Keratinocyte (primary cell): Measurements from ENCODE around the gene HS1BP3. TPM values are rescaled to one million over a fixed set of nuclear protein-coding genes. Genes with fewer than 3 reads are reported as not detected.

Experiments
- DNase-seq: peaks from one replicate; pipeline ENCODE4 v3.0.0-alpha.2; 2011; ENCODE audit warnings: low read depth, missing footprints, low spot score
- FAIRE-seq: peaks from 2 replicates; lab custom pipeline; 2011; peaks lifted over from hg19 to GRCh38; lab: Jason Lieb, UNC
- H2AFZ ChIP-seq: 2 replicates; pipeline ENCODE4 v1.6.0; 2012; ENCODE audit warnings: low read length, control low read depth, inconsistent platforms; ENCODE audit not compliant: control insufficient read depth
- H3K27ac ChIP-seq: 2 replicates; pipeline ENCODE4 v1.5.1; 2011; ENCODE audit warnings: low read length; ENCODE audit not compliant: control insufficient read depth, insufficient read depth
- H3K27me3 ChIP-seq: 3 replicates; pipeline ENCODE4 v1.6.0; 2011; ENCODE audit warnings: low read length; ENCODE audit not compliant: control insufficient read depth, insufficient read depth; ENCODE audit errors: extremely low read depth
- H3K36me3 ChIP-seq, 2 experiments: 2 replicates in 1 of 2; 3 replicates in 1 of 2; pipeline ENCODE4 v1.5.1; 2011; ENCODE audit warnings: low read length in 2 of 2, mild to moderate bottlenecking in 1 of 2; ENCODE audit not compliant: control insufficient read depth in 2 of 2, insufficient read depth in 2 of 2; ENCODE audit errors: extremely low read depth in 1 of 2
- H3K4me1 ChIP-seq: 3 replicates; pipeline ENCODE4 v1.5.1; 2011; ENCODE audit warnings: low read length; ENCODE audit not compliant: control insufficient read depth, insufficient read depth; ENCODE audit errors: extremely low read depth
- H3K4me2 ChIP-seq: 3 replicates; pipeline ENCODE4 v1.6.0; 2011; ENCODE audit warnings: low read depth, low read length; ENCODE audit not compliant: control insufficient read depth, insufficient read depth; ENCODE audit errors: extremely low read depth
- H3K4me3 ChIP-seq, 3 experiments: fragments of 200-600 bp in 1 of 3; sonication (generic) in 1 of 3; 2 replicates in 2 of 3; 3 replicates in 1 of 3; pipeline ENCODE4 v1.5.1; 2011 to 2016; ENCODE audit warnings: low read length in 3 of 3, mild to moderate bottlenecking in 3 of 3, control low read depth in 2 of 3, inconsistent platforms in 1 of 3, low read depth in 1 of 3, mixed read lengths in 1 of 3, mixed run types in 1 of 3, moderate library complexity in 1 of 3; ENCODE audit not compliant: control insufficient read depth in 2 of 3, insufficient read depth in 2 of 3; ENCODE audit errors: extremely low read depth in 1 of 3
- H3K79me2 ChIP-seq: 2 replicates; pipeline ENCODE4 v1.6.0; 2012; ENCODE audit warnings: low read length; ENCODE audit not compliant: control insufficient read depth, insufficient read depth
- H3K9ac ChIP-seq: 3 replicates; pipeline ENCODE4 v1.6.0; 2011; ENCODE audit warnings: low read length; ENCODE audit not compliant: control insufficient read depth, insufficient read depth; ENCODE audit errors: extremely low read depth
- H3K9me1 ChIP-seq: 3 replicates; pipeline ENCODE4 v1.6.0; 2011; ENCODE audit warnings: low read length; ENCODE audit not compliant: control insufficient read depth, insufficient read depth; ENCODE audit errors: extremely low read depth
- H3K9me3 ChIP-seq: 2 replicates; pipeline ENCODE4 v1.5.1; 2012; ENCODE audit warnings: low read depth, low read length; ENCODE audit not compliant: control insufficient read depth
- H4K20me1 ChIP-seq: 3 replicates; pipeline ENCODE4 v1.6.0; 2011; ENCODE audit warnings: low read length; ENCODE audit not compliant: control insufficient read depth, insufficient read depth; ENCODE audit errors: extremely low read depth
- EZH2 ChIP-seq: IDR thresholded peaks from one replicate; pipeline ENCODE4 v1.6.1; 2012; ENCODE audit warnings: inconsistent platforms, mild to moderate bottlenecking, low read length, moderate library complexity
- dilution Hi-C: fragments of 300-500 bp; cut with MboI; formaldehyde crosslinking; loops from one replicate; pipeline ENCODE4 v1.7.0; 2020; ENCODE audit warnings: low sequenced_read_pairs; ENCODE audit not compliant: extremely low pct_ligation_motif_present
- polyA plus RNA-seq, 5 experiments: library from polyadenylated mRNA; depleted of rRNA in 3 of 5; stranded (reverse) in 3 of 5; stranded (forward) in 1 of 5; unstranded in 1 of 5; fragments of >200 nt; gene quantifications; 1 replicate in 1 of 5; 2 replicates in 3 of 5; 3 replicates in 1 of 5; pipeline versions ENCODE4 v1.2.1 to v1.2.3, GENCODE V29; 2011 to 2012; ENCODE audit warnings: missing spikeins in 2 of 5, low read depth in 1 of 5, low replicate concordance in 1 of 5
- TF ChIP-seq, protein P1 (sequence below), 3 experiments: IDR thresholded peaks in 1 of 3; conservative IDR thresholded peaks in 1 of 3; optimal IDR thresholded peaks in 1 of 3; 2 replicates in 2 of 3; 3 replicates in 1 of 3; pipeline versions ENCODE3 to v1.5.1; 2011; ENCODE audit warnings: low read length in 3 of 3, mild to moderate bottlenecking in 3 of 3, moderate library complexity in 2 of 3, control low read depth in 1 of 3, inconsistent platforms in 1 of 3; ENCODE audit not compliant: insufficient read depth in 2 of 3; ENCODE audit errors: extremely low read depth in 1 of 3

The HS1BP3 gene
- polyA plus RNA-seq, 1 donor (not counting 4 experiments of a cell fraction or from before 2014, with no cell fraction given) = 18.5 TPM

GRCh38 chr2:20569464-20570223, 81.3 kb downstream of the HS1BP3 start:
- FAIRE-seq = no peak
- H3K4me2 ChIP-seq = peak overlapping the region; percentile 53
- dilution Hi-C loops = no loop called here
- peaks cover 27% of the 10 kb centered on the region for H3K4me1 ChIP-seq
- no peak overlapping the region for H2AFZ ChIP-seq
- TF ChIP-seq, protein P1, sequence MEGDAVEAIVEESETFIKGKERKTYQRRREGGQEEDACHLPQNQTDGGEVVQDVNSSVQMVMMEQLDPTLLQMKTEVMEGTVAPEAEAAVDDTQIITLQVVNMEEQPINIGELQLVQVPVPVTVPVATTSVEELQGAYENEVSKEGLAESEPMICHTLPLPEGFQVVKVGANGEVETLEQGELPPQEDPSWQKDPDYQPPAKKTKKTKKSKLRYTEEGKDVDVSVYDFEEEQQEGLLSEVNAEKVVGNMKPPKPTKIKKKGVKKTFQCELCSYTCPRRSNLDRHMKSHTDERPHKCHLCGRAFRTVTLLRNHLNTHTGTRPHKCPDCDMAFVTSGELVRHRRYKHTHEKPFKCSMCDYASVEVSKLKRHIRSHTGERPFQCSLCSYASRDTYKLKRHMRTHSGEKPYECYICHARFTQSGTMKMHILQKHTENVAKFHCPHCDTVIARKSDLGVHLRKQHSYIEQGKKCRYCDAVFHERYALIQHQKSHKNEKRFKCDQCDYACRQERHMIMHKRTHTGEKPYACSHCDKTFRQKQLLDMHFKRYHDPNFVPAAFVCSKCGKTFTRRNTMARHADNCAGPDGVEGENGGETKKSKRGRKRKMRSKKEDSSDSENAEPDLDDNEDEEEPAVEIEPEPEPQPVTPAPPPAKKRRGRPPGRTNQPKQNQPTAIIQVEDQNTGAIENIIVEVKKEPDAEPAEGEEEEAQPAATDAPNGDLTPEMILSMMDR (optimal IDR thresholded peaks at IDR 0.05 in 1 of 3, IDR thresholded peaks at IDR 0.05 in 1 of 3, conservative IDR thresholded peaks at IDR 0.05 in 1 of 3; ENCODE audit: extremely low read depth in 1 of 3, insufficient read depth in 2 of 3, low read length in 3 of 3) = no peak
- no peak for TF ChIP-seq EZH2
- H3K9me1 ChIP-seq = no peaks in the 10 kb centered on the region
- H3K9me3 ChIP-seq = no peaks in the 10 kb centered on the region
- H3K9ac ChIP-seq = peak overlapping the region; percentile 43
- no peaks in the 10 kb centered on the region for H3K27me3 ChIP-seq
- no peaks in the 10 kb centered on the region for H4K20me1 ChIP-seq
- no peaks in the 10 kb centered on the region for H3K79me2 ChIP-seq
- H3K36me3 ChIP-seq = no peaks in the 10 kb centered on the region
- no peak overlapping the region for H3K4me3 ChIP-seq
- peak overlapping the region; percentile 74 for H3K27ac ChIP-seq
- no peak for DNase-seq

- Histone ChIP-seq H3K79me2 (no peaks in the 10 kb centered on the region), H3K4me2 (peak overlapping the region; percentile 53), H4K20me1 (no peaks in the 10 kb centered on the region), H3K4me1 (peaks cover 27% of the 10 kb centered on the region), H3K9me3 (no peaks in the 10 kb centered on the region), H3K27me3 (no peaks in the 10 kb centered on the region), H3K27ac (peak overlapping the region; percentile 74), H3K9ac (peak overlapping the region; percentile 43), H3K9me1 (no peaks in the 10 kb centered on the region), H3K36me3 (no peaks in the 10 kb centered on the region), H2AFZ (peak overlapping the region; percentile 84), H3K4me3 (no peak overlapping the region)
- dilution Hi-C loops = no loop called here
- FAIRE-seq (peak; percentile 53), DNase-seq (no peak)
- no peak for TF ChIP-seq EZH2
- TF ChIP-seq, protein P1 (optimal IDR thresholded peaks at IDR 0.05 in 1 of 3, IDR thresholded peaks at IDR 0.05 in 1 of 3, conservative IDR thresholded peaks at IDR 0.05 in 1 of 3; ENCODE audit: extremely low read depth in 1 of 3, insufficient read depth in 2 of 3, low read length in 3 of 3) = no peak
These were observed 82.1 kb downstream of the HS1BP3 start for GRCh38 chr2:20568501-20569463.
